H1 (cell line): ENCODE measurements around the gene ARHGAP10. TPM values are rescaled to one million over a fixed set of nuclear protein-coding genes. Genes with fewer than 3 reads are reported as not detected.

Experiments
- BRCA1 ChIP-seq: IDR thresholded peaks from 2 replicates; pipeline ENCODE4 v1.6.1; 2012; ENCODE audit warnings: low read depth, low read length, improper control_type of control experiment
- CBX5 ChIP-seq: fragments of 300-800, 300-1000 bp; sonication (generic); IDR thresholded peaks from 2 replicates; pipeline ENCODE4 v1.7.1; 2016; ENCODE audit warnings: antibody characterized with exemption, low read length, low read depth
- CHD1 ChIP-seq: IDR thresholded peaks from 2 replicates; pipeline ENCODE4 v1.6.1; 2012; ENCODE audit warnings: low read depth, low read length, improper control_type of control experiment
- GABPA ChIP-seq: IDR thresholded peaks from 2 replicates; pipeline ENCODE4 v1.6.1; 2011; ENCODE audit warnings: mild to moderate bottlenecking, low read length, moderate library complexity, borderline replicate concordance; ENCODE audit not compliant: insufficient read depth
- RAD21 ChIP-seq, 2 experiments: IDR thresholded peaks in 1 of 2; conservative IDR thresholded peaks in 1 of 2; 2 replicates each; pipeline ENCODE4 v1.6.1; 2011; ENCODE audit warnings: low read depth in 2 of 2, low read length in 2 of 2, improper control_type of control experiment in 1 of 2, inconsistent platforms in 1 of 2, mild to moderate bottlenecking in 1 of 2, moderate library complexity in 1 of 2
- SIX5 ChIP-seq: IDR thresholded peaks from 2 replicates; pipeline ENCODE4 v1.6.1; 2011; ENCODE audit warnings: mild to moderate bottlenecking, low read depth, low read length
- SRF ChIP-seq: IDR thresholded peaks from 2 replicates; pipeline ENCODE4 v1.6.1; 2011; ENCODE audit warnings: mild to moderate bottlenecking, low read depth, low read length, moderate library complexity
- TAF7 ChIP-seq: optimal IDR thresholded peaks from 2 replicates; pipeline ENCODE3; 2011; ENCODE audit warnings: low read depth, mild to moderate bottlenecking, inconsistent platforms, low read length, moderate library complexity, borderline replicate concordance
- TBP ChIP-seq: IDR thresholded peaks from 2 replicates; pipeline ENCODE4 v1.6.1; 2011; ENCODE audit warnings: low read depth, low read length, improper control_type of control experiment
- polyA plus RNA-seq, 7 experiments: library from polyadenylated mRNA; depleted of rRNA in 3 of 7; stranded (reverse) in 5 of 7; unstranded in 2 of 7; fragments of >200 nt in 5 of 7; fragments of 200-250 nt in 2 of 7; gene quantifications; 1 replicate in 5 of 7; 2 replicates in 1 of 7; 4 replicates in 1 of 7; pipeline versions ENCODE4 v1.2.1 to v1.2.3, GENCODE V29; 2011 to 2013; ENCODE audit warnings: missing spikeins in 2 of 7, mixed read lengths in 2 of 7
- total RNA-seq: library from RNA; stranded (reverse); fragmentation: NEBNext Ultra II Directional; extraction: Animal tissue kit (Norgen Biotek cat#: 25700); gene quantifications from 2 replicates; pipeline ENCODE4 v1.2.1, GENCODE V29; 2021
- TF ChIP-seq, protein P1 (sequence below): fragments of 300-600 bp; sonication (generic); IDR thresholded peaks from 2 replicates; pipeline ENCODE4 v1.7.1; 2012; ENCODE audit warnings: low read length, moderate library complexity, mild to moderate bottlenecking, inconsistent platforms; ENCODE audit not compliant: insufficient replicate concordance

ARHGAP10 gene
- total and polyA plus RNA-seq, 2 of the 8 experiments (the other 6 are each of a cell fraction or from before 2014, with no cell fraction given) = 3.7 to 6.1 TPM

DNA sequence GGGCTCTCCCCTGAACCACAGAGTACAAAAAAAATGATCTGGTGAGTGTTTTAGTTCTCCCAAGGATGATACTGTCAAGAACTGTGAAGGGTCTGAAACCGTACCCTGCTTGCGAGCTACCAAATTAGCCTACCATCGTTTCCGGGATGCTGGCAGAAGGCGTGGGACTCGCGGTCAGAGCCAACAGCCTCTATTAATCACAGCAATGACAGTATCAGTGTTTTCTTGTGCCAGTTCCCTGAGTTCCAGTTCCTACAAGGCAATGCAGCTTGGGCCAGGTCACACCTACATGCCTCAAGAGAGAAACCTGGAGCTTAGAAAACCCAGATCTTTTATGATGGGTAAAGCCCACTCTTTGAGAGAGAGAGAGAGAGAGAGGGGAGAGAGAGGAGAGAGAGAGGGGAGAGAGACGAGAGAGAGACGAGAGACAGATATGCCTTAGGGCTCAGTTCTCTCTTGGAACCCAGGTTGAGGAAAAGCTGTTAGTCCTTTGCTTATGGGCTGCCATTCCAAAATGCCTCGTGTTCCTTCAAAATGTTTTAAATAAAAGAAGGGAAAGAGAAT is 327.8 kb downstream of the ARHGAP10 start (continued):
- TF ChIP-seq, protein P1, sequence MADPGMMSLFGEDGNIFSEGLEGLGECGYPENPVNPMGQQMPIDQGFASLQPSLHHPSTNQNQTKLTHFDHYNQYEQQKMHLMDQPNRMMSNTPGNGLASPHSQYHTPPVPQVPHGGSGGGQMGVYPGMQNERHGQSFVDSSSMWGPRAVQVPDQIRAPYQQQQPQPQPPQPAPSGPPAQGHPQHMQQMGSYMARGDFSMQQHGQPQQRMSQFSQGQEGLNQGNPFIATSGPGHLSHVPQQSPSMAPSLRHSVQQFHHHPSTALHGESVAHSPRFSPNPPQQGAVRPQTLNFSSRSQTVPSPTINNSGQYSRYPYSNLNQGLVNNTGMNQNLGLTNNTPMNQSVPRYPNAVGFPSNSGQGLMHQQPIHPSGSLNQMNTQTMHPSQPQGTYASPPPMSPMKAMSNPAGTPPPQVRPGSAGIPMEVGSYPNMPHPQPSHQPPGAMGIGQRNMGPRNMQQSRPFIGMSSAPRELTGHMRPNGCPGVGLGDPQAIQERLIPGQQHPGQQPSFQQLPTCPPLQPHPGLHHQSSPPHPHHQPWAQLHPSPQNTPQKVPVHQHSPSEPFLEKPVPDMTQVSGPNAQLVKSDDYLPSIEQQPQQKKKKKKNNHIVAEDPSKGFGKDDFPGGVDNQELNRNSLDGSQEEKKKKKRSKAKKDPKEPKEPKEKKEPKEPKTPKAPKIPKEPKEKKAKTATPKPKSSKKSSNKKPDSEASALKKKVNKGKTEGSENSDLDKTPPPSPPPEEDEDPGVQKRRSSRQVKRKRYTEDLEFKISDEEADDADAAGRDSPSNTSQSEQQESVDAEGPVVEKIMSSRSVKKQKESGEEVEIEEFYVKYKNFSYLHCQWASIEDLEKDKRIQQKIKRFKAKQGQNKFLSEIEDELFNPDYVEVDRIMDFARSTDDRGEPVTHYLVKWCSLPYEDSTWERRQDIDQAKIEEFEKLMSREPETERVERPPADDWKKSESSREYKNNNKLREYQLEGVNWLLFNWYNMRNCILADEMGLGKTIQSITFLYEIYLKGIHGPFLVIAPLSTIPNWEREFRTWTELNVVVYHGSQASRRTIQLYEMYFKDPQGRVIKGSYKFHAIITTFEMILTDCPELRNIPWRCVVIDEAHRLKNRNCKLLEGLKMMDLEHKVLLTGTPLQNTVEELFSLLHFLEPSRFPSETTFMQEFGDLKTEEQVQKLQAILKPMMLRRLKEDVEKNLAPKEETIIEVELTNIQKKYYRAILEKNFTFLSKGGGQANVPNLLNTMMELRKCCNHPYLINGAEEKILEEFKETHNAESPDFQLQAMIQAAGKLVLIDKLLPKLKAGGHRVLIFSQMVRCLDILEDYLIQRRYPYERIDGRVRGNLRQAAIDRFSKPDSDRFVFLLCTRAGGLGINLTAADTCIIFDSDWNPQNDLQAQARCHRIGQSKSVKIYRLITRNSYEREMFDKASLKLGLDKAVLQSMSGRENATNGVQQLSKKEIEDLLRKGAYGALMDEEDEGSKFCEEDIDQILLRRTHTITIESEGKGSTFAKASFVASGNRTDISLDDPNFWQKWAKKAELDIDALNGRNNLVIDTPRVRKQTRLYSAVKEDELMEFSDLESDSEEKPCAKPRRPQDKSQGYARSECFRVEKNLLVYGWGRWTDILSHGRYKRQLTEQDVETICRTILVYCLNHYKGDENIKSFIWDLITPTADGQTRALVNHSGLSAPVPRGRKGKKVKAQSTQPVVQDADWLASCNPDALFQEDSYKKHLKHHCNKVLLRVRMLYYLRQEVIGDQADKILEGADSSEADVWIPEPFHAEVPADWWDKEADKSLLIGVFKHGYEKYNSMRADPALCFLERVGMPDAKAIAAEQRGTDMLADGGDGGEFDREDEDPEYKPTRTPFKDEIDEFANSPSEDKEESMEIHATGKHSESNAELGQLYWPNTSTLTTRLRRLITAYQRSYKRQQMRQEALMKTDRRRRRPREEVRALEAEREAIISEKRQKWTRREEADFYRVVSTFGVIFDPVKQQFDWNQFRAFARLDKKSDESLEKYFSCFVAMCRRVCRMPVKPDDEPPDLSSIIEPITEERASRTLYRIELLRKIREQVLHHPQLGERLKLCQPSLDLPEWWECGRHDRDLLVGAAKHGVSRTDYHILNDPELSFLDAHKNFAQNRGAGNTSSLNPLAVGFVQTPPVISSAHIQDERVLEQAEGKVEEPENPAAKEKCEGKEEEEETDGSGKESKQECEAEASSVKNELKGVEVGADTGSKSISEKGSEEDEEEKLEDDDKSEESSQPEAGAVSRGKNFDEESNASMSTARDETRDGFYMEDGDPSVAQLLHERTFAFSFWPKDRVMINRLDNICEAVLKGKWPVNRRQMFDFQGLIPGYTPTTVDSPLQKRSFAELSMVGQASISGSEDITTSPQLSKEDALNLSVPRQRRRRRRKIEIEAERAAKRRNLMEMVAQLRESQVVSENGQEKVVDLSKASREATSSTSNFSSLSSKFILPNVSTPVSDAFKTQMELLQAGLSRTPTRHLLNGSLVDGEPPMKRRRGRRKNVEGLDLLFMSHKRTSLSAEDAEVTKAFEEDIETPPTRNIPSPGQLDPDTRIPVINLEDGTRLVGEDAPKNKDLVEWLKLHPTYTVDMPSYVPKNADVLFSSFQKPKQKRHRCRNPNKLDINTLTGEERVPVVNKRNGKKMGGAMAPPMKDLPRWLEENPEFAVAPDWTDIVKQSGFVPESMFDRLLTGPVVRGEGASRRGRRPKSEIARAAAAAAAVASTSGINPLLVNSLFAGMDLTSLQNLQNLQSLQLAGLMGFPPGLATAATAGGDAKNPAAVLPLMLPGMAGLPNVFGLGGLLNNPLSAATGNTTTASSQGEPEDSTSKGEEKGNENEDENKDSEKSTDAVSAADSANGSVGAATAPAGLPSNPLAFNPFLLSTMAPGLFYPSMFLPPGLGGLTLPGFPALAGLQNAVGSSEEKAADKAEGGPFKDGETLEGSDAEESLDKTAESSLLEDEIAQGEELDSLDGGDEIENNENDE = no peak
- TF ChIP-seq BRCA1 = no peak
- TF ChIP-seq CBX5 = no peak
- no peak for TF ChIP-seq TAF7
- TF ChIP-seq CHD1 = no peak
- TF ChIP-seq RAD21 (IDR thresholded peaks at IDR 0.05 in 1 of 2, conservative IDR thresholded peaks at IDR 0.05 in 1 of 2; ENCODE audit: low read depth in 2 of 2, low read length in 2 of 2) = no peak
- no peak for TF ChIP-seq SRF
- no peak for TF ChIP-seq SIX5
- no peak for TF ChIP-seq TBP
- TF ChIP-seq GABPA = no peak
